Heart right ventricle (tissue), 16 donors: ENCODE measurements around the gene DNAJC7. TPM values are rescaled to one million over a fixed set of nuclear protein-coding genes. Genes with fewer than 3 reads are reported as not detected.
"Not testable (repeated sequence)": the region's sequence is repeated elsewhere in the genome, so short reads cannot be mapped to it uniquely, and the experiment has no call there.

Source experiments
- ATAC-seq, 8 donors: fragments of 200-7000 bp; cut with Tn5 transposase; one replicate each; pipeline ENCODE4 v1.9.1; 2020; ENCODE audit warnings: mild to moderate bottlenecking in 8 of 8, moderate library complexity in 8 of 8, moderate number of reproducible peaks in 1 of 8
- DNase-seq, 2 donors: peaks; one replicate each; pipeline ENCODE4 v3.0.0-alpha.2; 2020
- H3K27ac ChIP-seq, 10 donors: fragments of 200-600 bp; sonication (generic) in 2 of 10; one replicate each; pipeline versions ENCODE4 v1.5.0 to v1.8.0; 2020 to 2022; ENCODE audit warnings: mild to moderate bottlenecking in 3 of 10
- H3K27me3 ChIP-seq, 7 donors: fragments of 200-600 bp; one replicate each; pipeline ENCODE4 v1.8.0; 2021 to 2022; ENCODE audit warnings: mild to moderate bottlenecking in 2 of 7
- H3K36me3 ChIP-seq, 9 donors: fragments of 200-600 bp; sonication (generic) in 1 of 9; one replicate each; pipeline versions ENCODE4 v1.5.0 to v1.8.0; 2020 to 2022; ENCODE audit warnings: mild to moderate bottlenecking in 2 of 9
- H3K4me1 ChIP-seq, 9 donors: fragments of 200-600 bp; sonication (generic) in 1 of 9; one replicate each; pipeline versions ENCODE4 v1.5.0 to v1.8.0; 2020 to 2022; ENCODE audit warnings: mild to moderate bottlenecking in 4 of 9
- H3K4me3 ChIP-seq, 10 donors: fragments of 200-600 bp; sonication (generic) in 2 of 10; one replicate each; pipeline versions ENCODE4 v1.5.0 to v1.8.0; 2020 to 2022; ENCODE audit warnings: mild to moderate bottlenecking in 7 of 10, moderate library complexity in 2 of 10
- H3K9me3 ChIP-seq, 11 donors: fragments of 200-600 bp in 10 of 11; sonication (generic) in 2 of 11; one replicate each; pipeline versions ENCODE4 v1.5.0 to v1.8.0; 2013 to 2022; ENCODE audit warnings: mild to moderate bottlenecking in 2 of 11, control low read depth in 1 of 11, moderate library complexity in 1 of 11
- CTCF ChIP-seq, 9 donors: fragments of 200-600 bp; sonication (generic) in 2 of 9; IDR thresholded peaks; one replicate each; pipeline versions ENCODE4 v1.5.0 to v1.8.0; 2021 to 2022; ENCODE audit warnings: antibody characterized with exemption in 9 of 9, mild to moderate bottlenecking in 5 of 9, moderate library complexity in 1 of 9
- WGBS, 2 donors: extraction: QIAGEN DNeasy Blood & Tissue Kit; methylation state at CpG; one replicate each; pipeline ENCODE4 v1.1.7; 2013; ENCODE audit warnings: inconsistent platforms in 1 of 2; 5-methylcytosine and 5-hydroxymethylcytosine counted together
- intact Hi-C, 10 donors: fragments of 100-400 bp; cut with DNase I; formaldehyde crosslinking; loops; one replicate each; pipeline versions ENCODE4 v1.11.1 to v1.14.2; 2022
- polyA plus RNA-seq, 2 donors: library from polyadenylated mRNA; stranded (reverse); fragments of 200-250 nt; gene quantifications; one replicate each; pipeline ENCODE4 v1.2.3, GENCODE V29; 2013
- total RNA-seq, 10 donors: library from RNA; stranded (reverse); fragmentation: NEBNext Ultra II Directional in 3 of 10; extraction: Animal tissue kit (Norgen Biotek cat#: 25700) in 3 of 10; gene quantifications; one replicate each; pipeline versions ENCODE4 v1.2.1 to v1.2.4, GENCODE V29; 2021 to 2023
- donor health status: Arrhythmogenic right ventricular cardiomyopathy.
- donor health status: ischemic (EF 13 %, LVEDD 7.1; RV severe dilation, severe dysfunction).
- donor health status: healthy with polysubstance abuse.
- donor health status: DM: no; HTN: yes; CAD: no.
- donor health status: DM: no; HTN: no; CAD: no.
- donor health status: ischemic (EF 25% LVEDD 6.9; RV normal size, moderate dysfunction).
- donor health status: ischemic (EF 25% LVEDD 5.7; RV mildly dilated, moderate dysfunction).
- donor health status: healthy.
- donor health status: DM: yes; HTN: yes; CAD: no.
- donor health status: Ischemic cardiomyopathy.
- donor health status: ischemic (EF 35%, LVEDD 5.7; RV mildly dilated, moderate dysfunction).
- donor health status: nonischemic (EF 11% LVEDD 7.7; RV severe dilation, severe dysfunction).
- donor health status: DM: yes; HTN: yes; CAD: no.
- donor health status: PGD.
- donor health status: ischemic (EF 29% LVEDD 5.4; RV normal size, mild dysfunction).
- donor health status: nonischemic (EF 23%, LVEDD 6.1; RV moderate dilation, normal function).

DNAJC7 gene
- total and polyA plus RNA-seq, 12 donors: 68.8 to 121 (median 82.7) TPM

GRCh38 chr17:41937970-41938954 is 79.0 kb downstream of the DNAJC7 start:
- H3K4me1 ChIP-seq: peaks cover 0 to 13% (median 5%) of the 10 kb centered on the region in 9 donors
- WGBS, 2 donors: 76 to 81% methylated on average over 19 of the region's 19 CpGs
- intact Hi-C loops: no loop called here
- ATAC-seq: peak; percentile 85 to 94 (median 88)
- no peaks in the 10 kb centered on the region for H3K9me3 ChIP-seq
- H3K27ac ChIP-seq: peak overlapping the region in 8 of 10 donors; percentile 19 to 81 (median 56)
- H3K4me3 ChIP-seq: no peak overlapping the region
- no peak for TF ChIP-seq CTCF (IDR thresholded peaks at IDR 0.05)
- H3K36me3 ChIP-seq: peaks cover 0 to 11% (median 0%) of the 10 kb centered on the region in 9 donors
- no peaks in the 10 kb centered on the region for H3K27me3 ChIP-seq
- DNase-seq: peak; percentile 59 to 62

GRCh38 chr17:41935641-41936040 is 81.6 kb downstream of the DNAJC7 start:
- Histone ChIP-seq H3K36me3 (peaks cover 0 to 11% (median 0%) of the 10 kb centered on the region in 9 donors), H3K4me3 (no peak overlapping the region), H3K27me3 (no peaks in the 10 kb centered on the region), H3K9me3 (no peaks in the 10 kb centered on the region), H3K27ac (no peak overlapping the region), H3K4me1 (peaks cover 0 to 19% (median 8%) of the 10 kb centered on the region in 9 donors)
- TF ChIP-seq CTCF (IDR thresholded peaks at IDR 0.05): no peak
- no peak for DNase-seq
- WGBS, 2 donors: 92 to 98% methylated on average over 6 of the region's 6 CpGs
- no peak for ATAC-seq
- intact Hi-C loops: no loop called here

- H3K9me3 ChIP-seq: no peaks in the 10 kb centered on the region
- intact Hi-C loops: no loop called here
- no peak overlapping the region for H3K4me3 ChIP-seq
- WGBS, 2 donors: 31 to 35% methylated on average over 2 of the region's 2 CpGs
- ATAC-seq (no peak), DNase-seq (no peak)
- TF ChIP-seq CTCF (IDR thresholded peaks at IDR 0.05): no peak
- peak overlapping the region in 1 of 10 donors; percentile 50 for H3K27ac ChIP-seq
- peaks cover 0 to 30% (median 7%) of the 10 kb centered on the region in 9 donors for H3K4me1 ChIP-seq
- no peaks in the 10 kb centered on the region for H3K27me3 ChIP-seq
- H3K36me3 ChIP-seq: peaks cover 0 to 11% (median 0%) of the 10 kb centered on the region in 9 donors
Observed at GRCh38 chr17:41932816-41933389, 84.3 kb downstream of the DNAJC7 start.

GRCh38 chr17:41931715-41932114 is 85.5 kb downstream of the DNAJC7 start:
- H3K27me3 ChIP-seq, ATAC-seq, intact Hi-C loops, H3K4me3 ChIP-seq, H3K9me3 ChIP-seq, H3K27ac ChIP-seq, DNase-seq: not testable (repeated sequence)
- H3K36me3 ChIP-seq: peaks cover 0 to 11% (median 0%) of the 10 kb centered on the region in 9 donors
- 89 to 93% methylated on average over 4 of the region's 4 CpGs for WGBS, 2 donors
- H3K4me1 ChIP-seq: peaks cover 0 to 30% (median 7%) of the 10 kb centered on the region in 9 donors

- H3K27ac ChIP-seq: peak overlapping the region in 9 of 10 donors; percentile 73 to 92 (median 83)
Observed at GRCh38 chr17:41930833-41931156, 86.4 kb downstream of the DNAJC7 start.

More at GRCh38 chr17:41930833-41931156, 86.4 kb downstream of the DNAJC7 start:
- ATAC-seq: peak in 1 of 8 donors; percentile 5
- DNase-seq, H3K36me3 ChIP-seq, H3K27me3 ChIP-seq, intact Hi-C loops, H3K9me3 ChIP-seq: not testable (repeated sequence)
- Histone ChIP-seq H3K4me1 (peaks cover 0 to 30% (median 7%) of the 10 kb centered on the region in 9 donors), H3K4me3 (peak overlapping the region; percentile 19 to 76 (median 59))
- WGBS, 2 donors: 44 to 54% methylated on average over 18 of the region's 18 CpGs
